SK-N-SH (cell line): ENCODE results near the gene TYK2. TPM values are rescaled to one million over a fixed set of nuclear protein-coding genes. Genes with fewer than 3 reads are reported as not detected.
A peak's percentile ranks its signal among the peaks of the same experiment; 100 is the strongest.

Experiments
- CTCF ChIA-PET: fragments of 300-600, 350-600 bp; formaldehyde crosslinking; extraction: SDS; loops from one replicate; lab custom pipeline; 2021; lab: Yijun Ruan, JAX
- POLR2A ChIA-PET: fragments of 350-600 bp; sonication (Branson Sonifier 250); formaldehyde crosslinking; extraction: SDS; loops from one replicate; lab custom pipeline; 2020; ENCODE audit warnings: antibody characterized with exemption, inconsistent platforms; lab: Yijun Ruan, JAX
- DNase-seq: peaks from one replicate; pipeline ENCODE4 v3.0.0; 2012
- H2AFZ ChIP-seq: fragments of 200-600 bp; sonication (generic); 2 replicates; pipeline ENCODE4 v1.8.1; 2016; ENCODE audit warnings: antibody characterized with exemption, mild to moderate bottlenecking, low read depth
- H3F3A ChIP-seq: fragments of 200-600 bp; sonication (generic); replicated peaks from 2 replicates; pipeline ENCODE3; 2016; ENCODE audit warnings: antibody characterized with exemption, mild to moderate bottlenecking; ENCODE audit not compliant: insufficient read depth
- H3K27ac ChIP-seq, 2 experiments: fragments of 200-500 bp in 1 of 2; fragments of 200-600 bp in 1 of 2; sonication (Bioruptor generic) in 1 of 2; sonication (generic), shearing (Covaris generic) in 1 of 2; 2 replicates each; pipeline versions ENCODE4 v1.5.1 to v1.6.1; 2014 to 2016; ENCODE audit warnings: low read depth in 2 of 2, inconsistent platforms in 1 of 2, low read length in 1 of 2, mild to moderate bottlenecking in 1 of 2, mixed read lengths in 1 of 2
- H3K27me3 ChIP-seq: fragments of 200-600 bp; sonication (generic), shearing (Covaris generic); 2 replicates; pipeline ENCODE4 v1.6.1; 2016; ENCODE audit warnings: mixed run types; ENCODE audit not compliant: insufficient read depth
- H3K36me3 ChIP-seq, 2 experiments: fragments of 200-500 bp in 1 of 2; fragments of 200-600 bp in 1 of 2; sonication (Bioruptor generic) in 1 of 2; sonication (generic) in 1 of 2; replicated peaks in 1 of 2; 2 replicates each; pipeline versions ENCODE3 to v1.5.1; 2014 to 2016; ENCODE audit warnings: low read length in 1 of 2, mild to moderate bottlenecking in 1 of 2; ENCODE audit not compliant: insufficient read depth in 2 of 2, control insufficient read depth in 1 of 2
- H3K4me1 ChIP-seq, 2 experiments: fragments of 200-500 bp in 1 of 2; fragments of 200-600 bp in 1 of 2; sonication (Bioruptor generic) in 1 of 2; sonication (generic), shearing (Covaris generic) in 1 of 2; 2 replicates each; pipeline versions ENCODE4 v1.5.1 to v1.6.1; 2014 to 2016; ENCODE audit warnings: low read depth in 1 of 2, low read length in 1 of 2, mixed run types in 1 of 2; ENCODE audit not compliant: insufficient read depth in 2 of 2, control insufficient read depth in 1 of 2
- H3K4me2 ChIP-seq: fragments of 200-600 bp; sonication (generic), shearing (Covaris generic); 2 replicates; pipeline ENCODE4 v1.6.1; 2017; ENCODE audit warnings: mixed run types
- H3K4me3 ChIP-seq, 2 experiments: fragments of 200-500 bp in 1 of 2; fragments of 200-600 bp in 1 of 2; sonication (Bioruptor generic) in 1 of 2; sonication (generic), shearing (Covaris generic) in 1 of 2; 2 replicates each; pipeline versions ENCODE4 v1.5.1 to v1.8.1; 2014 to 2016; ENCODE audit warnings: low read depth in 2 of 2, inconsistent platforms in 1 of 2, low read length in 1 of 2, mild to moderate bottlenecking in 1 of 2, mixed read lengths in 1 of 2, moderate library complexity in 1 of 2
- H3K79me2 ChIP-seq: fragments of 200-600 bp; sonication (generic); 2 replicates; pipeline ENCODE4 v1.8.1; 2017; ENCODE audit warnings: mild to moderate bottlenecking; ENCODE audit not compliant: insufficient read depth
- H3K9ac ChIP-seq: fragments of 200-600 bp; sonication (generic); 2 replicates; pipeline ENCODE4 v1.6.1; 2017; ENCODE audit warnings: mixed run types
- H3K9me2 ChIP-seq: fragments of 200-600 bp; sonication (generic); 2 replicates; pipeline ENCODE4 v1.6.1; 2017; ENCODE audit warnings: mixed run types
- H3K9me3 ChIP-seq: fragments of 200-600 bp; sonication (generic); 2 replicates; pipeline ENCODE4 v1.6.1; 2017; ENCODE audit warnings: mixed run types, mild to moderate bottlenecking, moderate library complexity
- H4K20me1 ChIP-seq: fragments of 200-600 bp; sonication (generic); 2 replicates; pipeline ENCODE4 v1.6.1; 2017; ENCODE audit warnings: mild to moderate bottlenecking, mixed run types; ENCODE audit not compliant: insufficient read depth
- ELF1 ChIP-seq: IDR thresholded peaks from 2 replicates; pipeline ENCODE4 v1.4.0; 2012
- EZH2phosphoT487 ChIP-seq: fragments of 200-600 bp; sonication (generic); IDR thresholded peaks from 2 replicates; pipeline ENCODE4 v1.6.1; 2017; ENCODE audit warnings: low read depth, mixed run types, mild to moderate bottlenecking, antibody characterized with exemption, moderate library complexity, borderline replicate concordance
- FOSL2 ChIP-seq: IDR thresholded peaks from 2 replicates; pipeline ENCODE4 v1.4.0; 2012; ENCODE audit warnings: low read depth, mild to moderate bottlenecking, moderate library complexity, borderline replicate concordance
- FOXJ3 ChIP-seq: sonication (generic); formaldehyde crosslinking; IDR thresholded peaks from 2 replicates; pipeline ENCODE4 v1.5.1; 2020; ENCODE audit warnings: mild to moderate bottlenecking, missing genetic modification reagents
- IRF3 ChIP-seq: fragments of 150-350 bp; IDR thresholded peaks from 2 replicates; pipeline ENCODE4 v1.6.1; 2016; ENCODE audit warnings: mild to moderate bottlenecking, low read depth, low read length
- JUND ChIP-seq: IDR thresholded peaks from 2 replicates; pipeline ENCODE4 v1.4.0; 2012
- MEF2A ChIP-seq: IDR thresholded peaks from 2 replicates; pipeline ENCODE4 v1.4.0; 2012; ENCODE audit warnings: low read depth, borderline replicate concordance
- MXI1 ChIP-seq: IDR thresholded peaks from 2 replicates; pipeline ENCODE4 v1.6.1; 2012; ENCODE audit warnings: mild to moderate bottlenecking, low read depth, low read length, improper control_type of control experiment
- POLR2AphosphoS5 ChIP-seq: IDR thresholded peaks from 2 replicates; pipeline ENCODE4 v1.6.1; 2012; ENCODE audit warnings: low read depth, low read length
- REST ChIP-seq: IDR thresholded peaks from 2 replicates; pipeline ENCODE4 v1.6.1; 2012; ENCODE audit warnings: mild to moderate bottlenecking, low read depth, low read length, moderate library complexity
- TCF12 ChIP-seq: IDR thresholded peaks from 2 replicates; pipeline ENCODE4 v1.4.0; 2012
- YY1 ChIP-seq: IDR thresholded peaks from 2 replicates; pipeline ENCODE4 v1.4.0; 2012; ENCODE audit warnings: low read depth, mild to moderate bottlenecking
- WGBS: methylation state at CpG from one replicate; pipeline ENCODE4 v1.1.6; 2017; ENCODE audit warnings: low lambda C conversion rate; 5-methylcytosine and 5-hydroxymethylcytosine counted together
- polyA plus RNA-seq, 3 experiments: library from polyadenylated mRNA; depleted of rRNA; stranded (reverse); fragments of >200 nt; gene quantifications; 2 replicates each; pipeline ENCODE4 v1.2.3, GENCODE V29; 2012
- TF ChIP-seq, protein P1 (sequence below): IDR thresholded peaks from 2 replicates; pipeline ENCODE4 v1.4.0; 2012; ENCODE audit warnings: low read depth, borderline replicate concordance

TYK2 gene
- polyA plus RNA-seq, 1 of the 3 experiments (the other 2 are of a cell fraction), result 44.6 TPM

- TF ChIP-seq REST, result no peak
- no peak for TF ChIP-seq FOXJ3 (CRISPR knock-in tag)
- TF ChIP-seq FOSL2, result peak; percentile 16; the same call in 1 of the 2 replicates
- TF ChIP-seq MEF2A, result no peak
- TF ChIP-seq POLR2AphosphoS5, result no peak
- TF ChIP-seq JUND, result no peak
- no peak for TF ChIP-seq ELF1
- TF ChIP-seq IRF3, result no peak
- TF ChIP-seq, all 33 proteins: peak for 11
Measured at GRCh38 chr19:10416380-10417257, 36.2 kb upstream of the TYK2 start (continued).

- no peak overlapping the region for H3K27ac ChIP-seq
- peak overlapping the region; percentile 56; the same call in 1 of the 2 replicates for H3K9ac ChIP-seq
- ChIA-PET CTCF (interaction anchor here (0.6 to 11.8 kb wide), 39 partner anchors 11 to 1025 kb away, joined by 3 to 313 read pairs (median 4); partner anchors contain the start of genes CDC37, ICAM1, ICAM4 and ICAM5), POLR2A (interaction anchor here (1.8 kb wide), 1 partner anchor 11 kb away, joined by 9 read pairs; no protein-coding TSS in a partner anchor)
- H3K4me1 ChIP-seq, result peaks cover 5 to 10% of the 10 kb centered on the region in 2 experiments; a peak in 1 of 4 replicates
- peaks cover 31% of the 10 kb centered on the region for H3K27me3 ChIP-seq
- no peaks in the 10 kb centered on the region for H3K9me2 ChIP-seq
- H3F3A ChIP-seq, result peaks cover 21% of the 10 kb centered on the region
- H3K36me3 ChIP-seq, result no peaks in the 10 kb centered on the region
- peak overlapping the region; percentile 90; the same call in 1 of the 2 replicates for H2AFZ ChIP-seq
- no peak for TF ChIP-seq EZH2phosphoT487
- TF ChIP-seq YY1, result no peak
- TF ChIP-seq MXI1, result no peak
- TF ChIP-seq TCF12, result no peak
- TF ChIP-seq, protein P1, sequence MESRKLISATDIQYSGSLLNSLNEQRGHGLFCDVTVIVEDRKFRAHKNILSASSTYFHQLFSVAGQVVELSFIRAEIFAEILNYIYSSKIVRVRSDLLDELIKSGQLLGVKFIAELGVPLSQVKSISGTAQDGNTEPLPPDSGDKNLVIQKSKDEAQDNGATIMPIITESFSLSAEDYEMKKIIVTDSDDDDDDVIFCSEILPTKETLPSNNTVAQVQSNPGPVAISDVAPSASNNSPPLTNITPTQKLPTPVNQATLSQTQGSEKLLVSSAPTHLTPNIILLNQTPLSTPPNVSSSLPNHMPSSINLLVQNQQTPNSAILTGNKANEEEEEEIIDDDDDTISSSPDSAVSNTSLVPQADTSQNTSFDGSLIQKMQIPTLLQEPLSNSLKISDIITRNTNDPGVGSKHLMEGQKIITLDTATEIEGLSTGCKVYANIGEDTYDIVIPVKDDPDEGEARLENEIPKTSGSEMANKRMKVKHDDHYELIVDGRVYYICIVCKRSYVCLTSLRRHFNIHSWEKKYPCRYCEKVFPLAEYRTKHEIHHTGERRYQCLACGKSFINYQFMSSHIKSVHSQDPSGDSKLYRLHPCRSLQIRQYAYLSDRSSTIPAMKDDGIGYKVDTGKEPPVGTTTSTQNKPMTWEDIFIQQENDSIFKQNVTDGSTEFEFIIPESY, result no peak
- no peaks in the 10 kb centered on the region for H3K9me3 ChIP-seq
- H3K4me2 ChIP-seq, result peak overlapping the region; percentile 84
- peak overlapping the region; percentile 56 to 64 for H3K4me3 ChIP-seq
- WGBS, result 0% methylated on average over 7 of the region's 9 CpGs
- no peaks in the 10 kb centered on the region for H4K20me1 ChIP-seq
- H3K79me2 ChIP-seq, result no peaks in the 10 kb centered on the region
- no peak for DNase-seq
Measured at GRCh38 chr19:10416083-10416379, 35.7 kb upstream of the TYK2 start.
